Skeletal muscle tissue (tissue), 4 donors: ENCODE data around the gene PCNT. TPM values are rescaled to one million over a fixed set of nuclear protein-coding genes. Genes with fewer than 3 reads are reported as not detected.

Source experiments
- H3K27ac ChIP-seq: one replicate; pipeline ENCODE4 v1.7.0; 2013; ENCODE audit warnings: mild to moderate bottlenecking, low read depth, low read length, inconsistent platforms
- H3K27me3 ChIP-seq, 3 donors: one replicate each; pipeline ENCODE4 v1.7.0; 2013; ENCODE audit warnings: low read length in 3 of 3; ENCODE audit not compliant: control insufficient read depth in 3 of 3, insufficient read depth in 3 of 3
- H3K36me3 ChIP-seq, 3 donors: one replicate each; pipeline ENCODE4 v1.7.0; 2013; ENCODE audit warnings: low read length in 3 of 3; ENCODE audit not compliant: control insufficient read depth in 3 of 3, insufficient read depth in 3 of 3
- H3K4me1 ChIP-seq, 3 donors: one replicate each; pipeline ENCODE4 v1.7.0; 2013; ENCODE audit warnings: low read length in 3 of 3, mild to moderate bottlenecking in 3 of 3; ENCODE audit not compliant: control insufficient read depth in 3 of 3, insufficient read depth in 3 of 3
- H3K4me3 ChIP-seq, 3 donors: one replicate each; pipeline ENCODE4 v1.7.0; 2013; ENCODE audit warnings: low read length in 3 of 3
- H3K9ac ChIP-seq, 3 donors: one replicate each; pipeline ENCODE4 v1.7.0; 2013; ENCODE audit warnings: low read length in 3 of 3, mild to moderate bottlenecking in 3 of 3, moderate library complexity in 2 of 3, low read depth in 1 of 3
- H3K9me3 ChIP-seq, 3 donors: one replicate each; pipeline ENCODE4 v1.7.0; 2013; ENCODE audit warnings: low read length in 3 of 3; ENCODE audit not compliant: control insufficient read depth in 3 of 3
- total RNA-seq: library from RNA; depleted of rRNA; stranded (reverse); fragments of >200 nt; gene quantifications from one replicate; pipeline ENCODE4 v1.2.3, GENCODE V29; 2014
- donor health status: Osteomylitis.

The PCNT gene
- total RNA-seq, 1 donor from 2014 or later: 42.8 TPM

- H3K9me3 ChIP-seq: no peaks in the 10 kb centered on the region
- peaks cover 15 to 70% (median 43%) of the 10 kb centered on the region in 3 donors for H3K4me1 ChIP-seq
- H3K36me3 ChIP-seq: peaks cover 52 to 77% (median 73%) of the 10 kb centered on the region in 3 donors
- no peaks in the 10 kb centered on the region for H3K27me3 ChIP-seq
- H3K27ac ChIP-seq: peak overlapping the region; percentile 64
- no peak overlapping the region for H3K4me3 ChIP-seq
- peak overlapping the region in 2 of 3 donors; percentile 61 to 78 for H3K9ac ChIP-seq
Measured at GRCh38 chr21:46386734-46387088, 62.8 kb downstream of the PCNT start.

GRCh38 chr21:46388206-46388880 is 64.4 kb downstream of the PCNT start:
- Histone ChIP-seq H3K36me3 (peaks cover 53 to 68% (median 65%) of the 10 kb centered on the region in 3 donors), H3K4me3 (no peak overlapping the region), H3K4me1 (peaks cover 21 to 76% (median 52%) of the 10 kb centered on the region in 3 donors), H3K27ac (peak overlapping the region; percentile 36), H3K27me3 (no peaks in the 10 kb centered on the region), H3K9me3 (no peaks in the 10 kb centered on the region), H3K9ac (no peak overlapping the region)

- Histone ChIP-seq H3K9ac (no peak overlapping the region), H3K4me3 (no peak overlapping the region), H3K36me3 (peaks cover 53 to 66% (median 62%) of the 10 kb centered on the region in 3 donors), H3K4me1 (peaks cover 27 to 82% (median 57%) of the 10 kb centered on the region in 3 donors), H3K9me3 (no peaks in the 10 kb centered on the region), H3K27me3 (no peaks in the 10 kb centered on the region), H3K27ac (peak overlapping the region; percentile 36)
Measured at GRCh38 chr21:46388896-46389295, 64.9 kb downstream of the PCNT start.

GRCh38 chr21:46390603-46391545 is 66.9 kb downstream of the PCNT start:
- H3K27ac ChIP-seq: peak overlapping the region; percentile 25
- H3K4me1 ChIP-seq: peaks cover 36 to 76% (median 56%) of the 10 kb centered on the region in 3 donors
- peaks cover 48 to 60% (median 56%) of the 10 kb centered on the region in 3 donors for H3K36me3 ChIP-seq
- H3K9ac ChIP-seq: peak overlapping the region; percentile 10 to 60 (median 23)
- H3K27me3 ChIP-seq: no peaks in the 10 kb centered on the region
- H3K9me3 ChIP-seq: no peaks in the 10 kb centered on the region
- H3K4me3 ChIP-seq: no peak overlapping the region

GRCh38 chr21:46391773-46392172 is 67.8 kb downstream of the PCNT start:
- H3K36me3 ChIP-seq: peaks cover 44 to 57% (median 54%) of the 10 kb centered on the region in 3 donors

GRCh38 chr21:46392921-46393320 is 69.0 kb downstream of the PCNT start:
- Histone ChIP-seq H3K36me3 (peaks cover 52 to 59% (median 59%) of the 10 kb centered on the region in 3 donors), H3K4me1 (peaks cover 24 to 71% (median 46%) of the 10 kb centered on the region in 3 donors), H3K27ac (peak overlapping the region; percentile 82), H3K9ac (peak overlapping the region; percentile 62 to 83 (median 66)), H3K4me3 (no peak overlapping the region), H3K27me3 (no peaks in the 10 kb centered on the region), H3K9me3 (no peaks in the 10 kb centered on the region)

More at GRCh38 chr21:46391773-46392172, 67.8 kb downstream of the PCNT start:
- Histone ChIP-seq H3K4me3 (no peak overlapping the region), H3K9me3 (no peaks in the 10 kb centered on the region), H3K27me3 (no peaks in the 10 kb centered on the region), H3K9ac (peak overlapping the region in 1 of 3 donors; percentile 60), H3K27ac (no peak overlapping the region), H3K4me1 (peaks cover 28 to 72% (median 51%) of the 10 kb centered on the region in 3 donors)

- no peaks in the 10 kb centered on the region for H3K27me3 ChIP-seq
- H3K4me1 ChIP-seq: peaks cover 24 to 66% (median 43%) of the 10 kb centered on the region in 3 donors
- peaks cover 52 to 60% (median 60%) of the 10 kb centered on the region in 3 donors for H3K36me3 ChIP-seq
- no peaks in the 10 kb centered on the region for H3K9me3 ChIP-seq
- H3K4me3 ChIP-seq: peak overlapping the region in 2 of 3 donors; percentile 13 to 45
- H3K27ac ChIP-seq: peak overlapping the region; percentile 82
- peak overlapping the region; percentile 62 to 83 (median 66) for H3K9ac ChIP-seq
Measured at GRCh38 chr21:46393451-46393940, 69.5 kb downstream of the PCNT start.

GRCh38 chr21:46393941-46394594 is 70.1 kb downstream of the PCNT start:
- Histone ChIP-seq H3K9ac (peak overlapping the region; percentile 62 to 83 (median 66)), H3K4me1 (peaks cover 24 to 61% (median 39%) of the 10 kb centered on the region in 3 donors), H3K4me3 (peak overlapping the region in 1 of 3 donors; percentile 45), H3K36me3 (peaks cover 49 to 59% (median 56%) of the 10 kb centered on the region in 3 donors), H3K27ac (peak overlapping the region; percentile 82), H3K27me3 (no peaks in the 10 kb centered on the region), H3K9me3 (no peaks in the 10 kb centered on the region)

GRCh38 chr21:46394595-46395104 is 70.7 kb downstream of the PCNT start:
- peak overlapping the region; percentile 82 for H3K27ac ChIP-seq
- no peaks in the 10 kb centered on the region for H3K9me3 ChIP-seq
- no peak overlapping the region for H3K4me3 ChIP-seq
- peaks cover 26 to 61% (median 39%) of the 10 kb centered on the region in 3 donors for H3K4me1 ChIP-seq
- peak overlapping the region; percentile 62 to 83 (median 66) for H3K9ac ChIP-seq
- H3K36me3 ChIP-seq: peaks cover 51 to 59% (median 59%) of the 10 kb centered on the region in 3 donors
- H3K27me3 ChIP-seq: no peaks in the 10 kb centered on the region
